NAMALWA (cell line): Measurements from ENCODE around the gene ASAP2.
A peak's percentile ranks its signal among the peaks of the same experiment; 100 is the strongest.
"Not testable (repeated sequence)": the region's sequence is repeated elsewhere in the genome, so short reads cannot be mapped to it uniquely, and the experiment has no call there.

ENCODE experiments used
- DNase-seq: peaks from one replicate; pipeline ENCODE4 v3.0.0-alpha.2; 2015; ENCODE audit warnings: low spot score

The ASAP2 gene

DNA sequence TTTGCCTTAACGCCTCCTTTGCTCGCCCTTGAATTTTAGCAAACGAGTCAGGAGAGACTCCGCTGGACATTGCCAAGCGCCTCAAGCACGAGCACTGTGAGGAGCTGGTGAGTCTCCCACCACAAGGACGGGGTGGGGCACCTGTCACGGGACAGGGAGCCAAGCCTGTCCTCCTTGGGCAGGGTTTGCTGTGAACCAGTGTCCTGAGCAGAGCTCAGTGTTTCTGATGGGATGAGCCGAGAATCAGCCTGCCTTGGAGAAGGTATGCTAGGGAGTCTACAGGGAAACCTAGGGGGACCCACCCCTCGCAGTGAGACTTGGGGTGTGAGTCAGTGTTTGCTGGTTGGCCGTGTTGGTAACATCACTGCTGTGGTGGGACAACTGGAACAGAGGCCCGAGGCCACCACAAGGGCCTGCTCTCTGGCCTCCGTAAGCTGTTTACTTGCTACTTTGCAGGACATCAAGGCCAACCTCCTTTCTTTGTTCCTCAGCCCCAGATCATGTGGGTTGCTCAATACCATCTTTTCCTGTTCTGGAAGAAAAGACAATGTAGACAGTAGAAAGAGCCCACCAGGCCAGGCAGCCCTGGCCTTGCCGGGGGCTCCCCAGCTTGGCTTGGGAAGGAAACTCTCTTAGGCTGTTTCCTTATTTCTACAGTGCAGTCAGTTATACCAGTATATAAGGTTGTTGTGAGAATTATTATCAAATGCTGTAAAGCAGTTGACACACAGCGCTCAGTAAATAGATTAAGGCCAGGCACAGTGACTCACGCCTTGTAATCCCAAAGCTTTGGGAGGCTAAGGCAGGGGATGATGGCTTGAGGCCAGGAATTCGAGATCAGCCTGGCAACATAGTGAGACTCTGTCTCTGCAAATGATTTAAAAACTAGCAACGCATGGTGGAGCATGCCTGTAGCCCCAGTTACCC, 174.4 kb downstream of the ASAP2 start:
- no peak for DNase-seq

DNA sequence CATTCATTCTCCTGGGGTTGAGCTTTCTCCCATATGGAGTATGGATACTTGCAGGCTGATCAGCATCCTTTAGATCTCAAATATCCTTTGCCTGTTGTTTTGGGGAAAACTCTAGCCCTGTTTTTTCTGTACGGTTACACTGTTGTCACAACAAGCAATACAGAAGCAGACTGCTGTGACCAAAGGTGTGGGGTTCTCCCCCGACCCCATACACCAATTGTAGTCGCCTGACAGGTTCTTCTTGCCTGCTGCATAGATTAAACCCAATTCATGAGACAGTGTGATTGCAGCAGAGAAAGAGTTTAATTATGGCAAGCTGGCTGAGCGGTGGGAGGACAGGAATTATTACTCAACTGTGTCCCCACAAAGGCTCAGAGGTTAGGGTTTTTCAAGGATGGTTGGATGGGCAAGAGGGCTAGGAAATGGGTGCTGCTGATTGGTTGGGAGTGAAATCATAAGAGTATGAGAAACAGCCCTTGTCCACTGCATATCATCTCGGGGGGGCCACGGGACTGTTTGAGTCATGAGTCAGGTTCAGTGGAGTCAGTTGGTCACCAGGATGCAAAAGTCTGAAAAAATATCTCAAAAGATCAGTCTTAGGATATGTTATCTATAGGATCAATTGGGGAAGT, 176.1 kb downstream of the ASAP2 start:
- no peak for DNase-seq

DNA sequence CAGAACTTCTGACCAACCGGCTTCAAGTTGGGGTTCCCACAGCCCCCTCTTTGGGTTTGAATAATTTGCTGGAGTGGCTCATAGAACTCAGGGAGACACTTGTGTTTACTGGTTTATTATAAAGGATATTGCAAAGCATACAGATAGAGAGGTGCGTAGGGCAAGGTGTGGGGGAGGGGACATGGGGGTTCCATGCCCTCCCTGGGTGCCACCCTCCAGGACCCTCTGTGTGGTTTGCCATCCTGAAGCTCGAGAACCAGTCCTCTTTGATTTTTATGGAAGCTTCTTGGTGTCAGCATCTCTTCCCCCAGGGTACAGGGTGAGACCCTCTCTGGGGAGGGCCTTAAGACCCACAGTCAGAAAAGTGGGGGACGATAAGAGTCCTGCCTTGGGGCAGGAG, 177.9 kb downstream of the ASAP2 start:
- DNase-seq, result no peak

DNA sequence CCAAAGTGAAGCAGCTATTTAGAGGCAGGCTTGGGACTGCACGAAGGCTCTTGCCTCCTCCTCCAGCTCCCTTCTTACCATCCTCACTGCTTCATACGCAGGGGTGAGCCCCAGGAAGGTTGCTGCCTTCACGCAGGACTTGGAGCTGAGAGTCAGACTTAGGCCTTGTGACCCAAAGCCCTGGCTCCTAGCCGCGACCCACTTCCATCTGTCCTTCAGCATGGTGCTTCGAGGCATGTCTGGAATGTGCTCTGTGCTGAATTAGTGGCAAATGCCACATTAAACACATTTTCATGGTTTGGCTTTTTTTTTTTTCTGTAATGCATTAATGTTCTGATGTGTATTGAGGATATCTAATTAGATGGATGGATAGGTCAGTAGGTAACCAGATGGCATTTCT, 179.2 kb downstream of the ASAP2 start:
- DNase-seq, result no peak

DNA sequence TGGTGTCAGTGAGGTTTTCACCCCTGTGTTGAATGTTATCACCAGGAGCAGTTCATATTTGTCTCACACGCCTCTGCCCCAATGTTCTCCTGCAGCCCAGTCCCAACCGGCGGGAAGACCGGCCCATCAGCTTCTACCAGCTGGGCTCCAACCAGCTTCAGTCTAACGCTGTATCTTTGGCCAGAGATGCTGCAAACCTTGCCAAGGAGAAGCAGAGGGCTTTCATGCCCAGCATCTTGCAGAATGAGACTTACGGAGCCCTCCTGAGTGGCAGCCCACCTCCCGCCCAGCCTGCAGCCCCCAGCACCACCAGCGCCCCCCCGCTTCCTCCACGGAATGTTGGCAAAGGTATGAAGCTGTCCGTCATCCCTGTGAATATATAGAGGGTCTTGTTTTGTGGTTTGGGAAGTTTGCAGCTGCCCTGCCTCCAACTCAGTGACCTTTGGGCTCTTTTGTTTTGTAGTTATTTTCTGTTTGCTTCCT, 181.6 kb downstream of the ASAP2 start:
- DNase-seq, result no peak

DNA sequence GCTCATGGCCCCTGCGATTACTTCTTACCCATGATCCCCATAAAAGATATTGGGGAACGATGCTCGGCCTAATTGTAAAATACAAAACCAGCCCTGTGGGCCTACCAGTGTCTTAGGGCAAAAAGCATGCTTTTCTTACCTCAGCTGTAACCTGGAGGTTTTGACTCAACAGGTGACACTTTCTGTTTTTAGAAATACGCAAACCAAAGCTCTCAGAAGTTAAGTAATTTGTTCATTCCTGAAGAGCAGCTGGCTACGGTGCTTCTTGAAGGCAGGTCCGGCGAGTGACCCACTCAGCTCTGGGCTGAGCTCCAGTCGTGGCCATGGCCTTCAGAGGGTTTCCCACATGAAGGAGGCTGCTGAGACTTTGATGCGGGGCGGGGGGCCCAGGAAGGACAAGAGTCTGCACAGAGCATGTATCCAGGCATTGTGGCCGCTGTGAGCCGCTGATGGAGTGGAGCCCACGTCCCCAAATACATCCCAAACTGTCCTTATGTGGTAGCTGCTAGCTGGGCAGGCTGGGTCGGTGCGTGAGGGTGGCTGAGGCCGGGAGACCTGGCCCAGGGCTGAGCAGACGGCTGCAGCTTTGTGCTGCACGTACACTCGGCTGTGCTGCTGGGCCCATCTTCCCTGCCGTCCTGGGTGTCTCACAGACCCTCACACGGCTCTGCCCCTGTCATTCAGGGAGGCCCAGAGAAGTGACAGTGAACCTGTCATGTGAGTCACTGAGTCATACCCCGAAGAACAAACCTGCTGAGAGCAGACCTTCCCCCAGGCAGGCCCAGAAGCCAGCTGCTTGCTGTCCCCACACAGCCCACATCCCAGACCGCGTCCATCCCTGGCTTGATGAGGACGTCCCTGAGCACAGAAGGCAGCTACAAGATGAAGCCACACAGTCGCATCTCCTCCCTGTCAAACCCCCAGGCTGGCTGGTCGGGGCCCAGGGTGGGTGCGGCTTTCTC, 182.6 kb downstream of the ASAP2 start:
- DNase-seq, result no peak

DNA sequence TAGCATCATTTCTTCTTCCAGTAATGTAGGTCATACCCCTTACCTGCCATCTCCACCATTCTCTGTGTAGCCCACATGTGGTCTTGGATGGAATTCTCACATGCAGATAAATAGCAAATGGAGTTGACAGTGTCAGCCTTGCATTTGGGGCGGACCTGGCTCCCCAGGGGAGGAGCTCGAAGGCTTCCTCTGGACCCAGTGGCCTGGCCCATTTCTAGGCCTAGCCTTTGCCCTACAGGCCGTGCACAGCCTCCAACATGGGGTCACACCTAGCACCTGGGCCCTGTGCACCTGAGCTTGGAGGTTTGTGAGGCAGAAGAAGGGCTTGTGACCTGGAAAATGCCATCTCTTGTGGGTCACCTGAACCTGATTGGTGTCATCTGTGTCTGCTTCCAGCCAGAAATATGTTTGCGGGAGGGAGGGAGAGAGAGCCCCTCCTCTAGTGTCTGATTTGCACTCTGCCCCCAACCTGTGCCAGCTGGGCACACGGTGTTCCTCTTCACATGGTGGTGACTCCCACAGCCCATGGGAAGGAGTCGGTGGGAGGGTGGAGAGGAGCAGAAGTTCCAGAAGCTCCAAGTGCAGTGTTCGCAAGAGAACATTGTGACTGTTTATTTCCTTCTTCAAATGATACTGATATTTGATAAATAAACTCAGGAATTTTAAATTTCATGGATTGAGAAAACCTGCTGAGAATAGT, 183.7 kb downstream of the ASAP2 start:
- DNase-seq, result no peak

DNA sequence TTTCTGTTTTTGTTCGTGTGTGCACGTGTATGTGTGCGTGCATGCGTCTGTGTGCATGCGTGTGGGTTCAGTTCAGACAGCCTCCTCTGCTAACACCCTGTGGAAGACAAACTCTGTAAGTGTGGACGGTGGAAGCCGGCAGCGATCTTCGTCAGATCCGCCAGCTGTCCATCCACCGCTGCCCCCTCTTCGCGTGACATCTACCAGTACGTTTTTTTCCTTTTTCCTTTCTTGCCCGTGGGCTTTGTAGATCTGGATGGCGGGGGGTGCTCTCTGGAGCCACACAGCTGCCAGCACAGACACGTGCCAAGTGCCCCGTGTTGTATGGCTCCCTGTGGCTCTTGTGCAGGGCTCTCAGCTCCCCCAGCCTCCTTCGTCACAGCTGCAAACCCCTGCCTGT, 184.4 kb downstream of the ASAP2 start:
- DNase-seq, result no peak

DNA sequence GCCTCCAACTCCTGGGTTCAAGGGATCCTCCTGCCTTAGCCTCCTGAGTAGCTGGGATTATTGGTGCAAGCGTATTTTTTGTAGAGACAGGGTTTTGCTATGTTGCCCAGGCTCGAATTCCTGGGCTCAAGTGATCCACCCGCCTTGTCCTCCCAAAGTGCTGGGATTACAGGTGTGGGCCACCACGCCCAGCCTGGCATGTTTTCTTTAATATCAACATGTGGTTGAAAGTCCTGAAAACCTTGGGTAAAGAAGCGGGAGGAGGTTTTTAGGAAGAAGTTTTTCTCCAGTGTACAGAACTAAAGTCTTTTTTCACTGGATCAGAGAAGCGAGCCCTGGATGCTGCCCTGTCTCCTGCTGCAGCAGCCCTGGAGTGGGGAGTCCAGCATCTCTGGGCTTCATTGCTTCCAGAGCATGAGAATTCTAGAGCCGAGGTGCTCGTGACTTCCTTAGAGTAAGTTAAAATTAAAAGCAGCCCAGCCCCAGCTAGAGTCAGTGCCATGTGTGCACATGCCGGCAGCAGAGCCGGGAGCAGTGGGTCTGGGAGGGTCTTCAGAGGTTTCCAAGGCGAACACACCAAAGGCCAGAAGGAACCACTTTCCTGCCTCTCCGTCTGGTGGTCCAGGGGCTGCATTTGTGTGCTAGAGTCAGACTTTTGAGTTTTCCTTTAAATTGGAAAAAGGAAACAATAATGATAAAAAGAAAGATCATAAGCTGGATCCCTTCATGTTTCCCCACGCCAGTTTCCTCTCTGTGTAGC, 185.5 kb downstream of the ASAP2 start:
- DNase-seq, result no peak

DNA sequence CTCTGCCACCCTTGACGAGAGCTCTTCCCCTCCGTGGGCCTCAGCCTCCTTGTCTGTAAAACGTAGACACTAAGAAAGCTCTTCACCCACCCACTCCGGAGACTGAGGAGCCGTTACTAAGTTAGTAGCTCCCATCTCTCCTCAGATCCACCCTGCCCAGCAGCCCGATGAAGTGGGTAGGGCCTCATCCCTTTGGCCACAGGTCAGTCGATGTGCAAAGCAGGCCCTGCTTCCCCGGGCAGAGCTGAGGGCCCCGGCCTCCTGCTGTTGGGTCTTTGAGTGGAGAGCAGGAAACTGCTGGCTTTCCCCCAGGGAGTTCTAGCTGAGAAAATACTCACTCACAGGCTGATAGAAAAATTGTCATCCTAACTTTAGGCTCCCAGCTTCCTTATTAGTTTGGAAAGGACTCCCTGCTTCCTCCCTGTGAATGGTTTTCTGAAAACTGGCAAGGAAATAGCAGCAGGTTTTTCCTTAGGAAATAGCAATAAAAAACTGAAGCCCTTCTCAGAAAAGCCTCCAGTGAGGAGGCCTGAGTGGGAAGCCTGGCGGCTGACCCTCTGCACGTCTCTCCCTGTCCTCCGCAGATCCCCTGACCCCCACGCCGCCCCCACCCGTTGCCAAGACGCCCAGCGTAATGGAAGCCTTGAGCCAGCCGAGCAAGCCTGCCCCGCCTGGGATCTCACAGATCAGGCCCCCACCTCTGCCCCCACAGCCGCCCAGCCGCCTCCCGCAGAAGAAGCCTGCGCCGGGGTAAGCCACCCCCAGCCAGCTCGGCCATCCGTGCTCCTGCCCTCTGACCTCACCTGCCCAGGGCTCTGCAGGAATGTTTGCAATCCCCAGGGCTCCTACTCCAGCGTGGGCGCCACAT, 186.5 kb downstream of the ASAP2 start:
- peak; percentile 21 for DNase-seq

DNA sequence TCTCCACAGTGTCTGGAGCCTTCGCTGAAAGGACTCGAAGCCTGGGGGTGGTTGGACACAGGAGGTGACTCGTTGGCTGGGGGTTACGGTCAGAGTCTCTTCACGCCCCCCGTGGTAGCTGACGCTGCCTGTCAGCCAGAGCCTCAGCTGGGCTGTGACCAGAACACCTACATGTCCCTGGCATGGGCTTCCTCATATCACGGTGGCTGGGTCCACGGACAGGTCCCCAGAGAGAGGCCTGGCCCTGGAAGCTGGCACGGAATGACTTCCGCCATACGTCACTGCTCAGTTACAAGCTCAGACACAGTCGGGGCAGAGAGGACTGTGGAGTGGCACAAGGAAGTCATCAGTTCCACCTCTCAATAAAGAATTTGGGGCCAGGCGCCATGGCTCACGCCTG, 188.2 kb downstream of the ASAP2 start:
- DNase-seq, result no peak

DNA sequence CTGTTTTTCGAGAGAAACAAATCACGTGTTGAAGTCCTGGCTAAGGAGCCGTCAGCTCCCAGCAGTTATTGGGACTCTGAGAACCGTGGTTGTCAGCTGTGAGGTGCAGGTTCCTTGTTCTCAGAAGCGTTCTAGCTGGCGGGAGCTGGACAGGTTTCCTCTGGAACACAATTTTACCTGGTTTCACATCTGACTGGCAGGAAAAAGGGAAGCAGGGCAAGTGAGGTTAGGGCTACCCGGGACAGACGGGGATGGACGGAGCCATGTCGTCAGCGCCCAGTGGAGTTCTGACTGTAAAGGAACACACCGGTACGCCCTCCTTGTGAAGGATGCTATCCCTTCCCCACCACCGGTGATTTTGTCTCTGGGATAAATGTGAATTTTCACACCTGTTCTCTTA, 190.6 kb downstream of the ASAP2 start:
- no peak for DNase-seq

DNA sequence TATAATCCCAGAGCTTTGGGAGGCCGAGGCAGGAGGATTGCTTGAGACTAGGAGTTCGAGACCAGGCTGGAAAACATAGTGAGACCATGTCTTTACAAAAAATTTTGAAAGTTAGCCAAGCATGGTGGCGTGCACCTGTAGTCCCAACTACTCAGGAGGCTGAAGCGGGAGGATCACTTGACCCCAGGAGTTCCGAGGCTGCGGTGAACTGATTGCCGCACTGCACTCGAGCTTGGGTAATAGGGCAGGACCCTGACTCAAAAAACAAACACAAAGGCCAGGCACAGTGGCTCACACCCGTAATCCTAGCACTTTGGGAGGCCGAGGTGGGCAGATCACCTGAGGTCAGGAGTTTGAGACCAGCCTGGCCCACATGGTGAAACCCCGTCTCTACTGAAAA, 191.6 kb downstream of the ASAP2 start:
- not testable (repeated sequence) for DNase-seq

DNA sequence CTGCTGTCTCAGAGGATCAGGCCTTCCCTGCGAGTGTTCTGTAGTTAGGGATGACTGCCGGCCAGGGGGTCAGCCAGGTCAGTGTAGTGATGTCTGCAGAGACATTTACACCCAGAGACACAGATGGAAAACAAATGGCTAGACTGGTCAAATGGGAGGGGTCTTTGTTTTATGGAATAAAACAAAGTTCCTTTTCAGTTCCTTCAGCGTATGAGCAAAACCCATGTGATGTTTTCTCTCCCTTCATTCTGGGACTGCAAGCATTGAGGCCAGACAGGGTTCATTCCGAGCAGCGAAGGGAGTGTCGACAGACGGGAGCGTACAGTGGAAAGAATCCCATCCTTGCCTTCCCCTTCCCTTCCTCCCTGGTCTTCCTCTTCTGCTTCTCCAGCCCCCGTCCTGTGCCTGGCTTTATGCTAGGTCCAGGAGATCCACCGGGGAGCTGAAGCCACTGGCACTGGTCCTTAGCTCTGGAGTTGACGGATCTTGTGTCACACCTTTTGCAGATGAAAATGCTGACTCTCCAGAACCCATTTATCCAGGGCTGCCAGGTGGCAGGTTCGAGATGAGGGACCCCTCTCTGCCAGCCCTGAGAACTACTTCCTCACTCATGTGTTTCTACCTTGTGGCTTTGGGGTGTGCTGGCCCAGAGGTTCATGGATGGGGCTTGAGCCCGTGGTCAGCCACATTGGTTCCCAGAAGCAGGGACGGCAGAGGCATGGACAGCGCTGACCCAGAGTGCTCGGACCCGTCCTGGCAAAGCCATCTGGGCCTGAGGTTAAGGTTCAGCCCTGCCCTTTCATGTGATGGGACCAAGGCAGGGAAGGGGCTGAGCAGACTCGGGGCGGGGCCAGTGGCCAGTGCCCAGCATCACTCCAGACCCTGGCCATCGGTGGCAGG, 192.5 kb downstream of the ASAP2 start:
- DNase-seq, result no peak

DNA sequence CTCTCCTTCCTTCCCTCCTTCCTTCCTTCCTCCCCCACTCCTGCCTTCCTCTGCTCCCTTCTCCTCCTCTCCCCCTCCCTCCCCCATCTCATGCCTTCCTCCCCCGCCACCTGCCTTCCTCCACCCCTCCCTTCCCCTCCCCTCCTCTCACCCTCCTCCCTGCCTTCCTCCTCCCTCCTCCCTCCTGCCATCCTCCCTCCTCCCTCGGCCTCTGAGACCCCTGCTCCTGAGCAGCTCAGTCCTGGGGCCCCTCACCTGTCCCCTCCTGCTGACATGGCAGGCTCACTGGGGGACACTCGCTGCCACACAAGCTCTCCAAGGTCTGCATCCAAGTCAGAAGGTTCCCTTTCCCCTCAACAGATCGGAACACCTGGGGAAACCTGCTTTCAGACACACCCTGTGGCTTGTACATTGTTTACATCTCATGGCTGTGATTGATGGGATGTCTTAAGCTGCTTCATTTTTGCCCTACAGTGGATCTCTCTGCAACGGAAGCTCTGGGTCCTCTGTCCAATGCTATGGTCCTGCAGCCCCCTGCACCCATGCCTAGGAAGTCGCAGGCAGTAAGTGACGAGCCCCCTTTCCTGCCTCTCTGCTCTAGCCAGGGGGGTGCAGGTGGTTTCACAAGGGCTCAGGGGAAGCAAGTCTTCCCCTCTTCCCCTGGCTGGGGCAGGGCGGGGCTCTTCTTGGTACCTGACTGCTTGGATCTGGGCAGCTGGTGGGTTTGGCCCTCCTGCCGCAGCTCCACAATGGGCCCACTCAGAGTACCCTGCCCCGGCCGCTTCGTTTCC, 193.9 kb downstream of the ASAP2 start:
- no peak for DNase-seq

DNA sequence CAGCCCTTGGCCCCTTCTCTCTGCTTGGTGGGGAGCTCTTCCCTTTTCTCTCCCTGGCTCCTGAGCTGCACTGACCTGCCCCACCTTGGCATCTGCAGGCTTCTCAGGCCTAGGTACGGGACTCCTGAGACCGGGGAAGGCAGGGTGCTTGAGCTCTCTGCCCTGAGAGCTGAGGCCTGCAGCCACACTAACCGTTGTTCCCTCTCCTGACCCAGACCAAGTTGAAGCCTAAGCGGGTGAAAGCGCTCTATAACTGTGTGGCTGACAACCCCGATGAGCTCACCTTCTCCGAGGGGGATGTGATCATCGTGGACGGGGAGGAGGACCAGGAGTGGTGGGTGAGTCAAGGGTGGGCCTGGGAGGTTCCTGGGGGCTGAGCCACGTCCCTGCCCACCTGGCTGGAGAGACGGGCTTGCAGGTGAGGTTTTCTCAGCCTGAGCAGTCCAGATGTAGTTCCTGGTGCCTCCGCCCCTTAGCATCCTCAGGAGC, 194.5 kb downstream of the ASAP2 start:
- no peak for DNase-seq

DNA sequence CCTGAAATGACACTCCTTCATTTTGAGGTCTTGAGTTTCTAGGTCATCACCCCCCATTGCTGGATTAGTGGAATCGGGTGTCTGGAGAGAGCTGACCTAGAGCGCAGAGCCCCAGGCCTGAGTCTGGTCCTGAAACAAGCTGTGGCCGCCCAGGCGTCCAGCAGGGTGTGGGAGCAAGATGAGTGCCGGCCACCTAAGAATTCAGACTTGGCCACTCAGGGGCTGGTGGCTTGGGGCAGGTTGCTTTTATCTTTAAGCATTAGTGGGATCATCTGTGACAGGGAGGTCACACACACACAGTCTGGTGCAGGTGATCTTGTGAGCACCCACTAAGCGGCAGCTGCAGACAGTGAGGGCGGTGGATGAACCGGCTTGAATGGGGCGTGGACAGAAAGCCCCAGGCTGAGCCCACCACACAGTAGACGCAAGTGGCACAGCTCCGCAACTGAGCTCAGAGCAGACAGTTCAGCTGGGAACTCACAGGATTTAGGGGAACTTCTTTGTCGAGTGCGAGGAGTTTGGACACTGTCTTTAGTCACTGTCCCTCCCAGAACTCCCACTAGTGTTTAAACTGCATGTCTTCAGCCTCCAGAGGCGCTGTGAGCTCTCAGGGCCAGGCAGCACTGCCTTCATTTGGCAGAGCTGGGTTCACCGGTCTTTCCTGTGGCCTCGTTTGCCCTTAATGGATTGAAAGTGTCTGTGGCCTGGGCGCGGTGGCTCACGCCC, 195.2 kb downstream of the ASAP2 start:
- peak; percentile 33 for DNase-seq
